Posterior vena cava (tissue), 2 donors: ENCODE measurements around the gene STOML1. TPM values are rescaled to one million over a fixed set of nuclear protein-coding genes. Genes with fewer than 3 reads are reported as not detected.

Experiments used
- DNase-seq: peaks from one replicate; pipeline ENCODE4 v3.0.0-alpha.2; 2020; ENCODE audit warnings: low spot score
- intact Hi-C, 2 donors: fragments of 100-400 bp; cut with DNase I; formaldehyde crosslinking; loops; one replicate each; pipeline versions ENCODE4 v1.14.1 to v1.14.2; 2022 to 2023
- total RNA-seq, 2 donors: library from RNA; stranded (reverse); fragmentation: NEBNext Ultra II Directional; extraction: Animal tissue kit (Norgen Biotek cat#: 25700); gene quantifications; one replicate each; pipeline ENCODE4 v1.2.1, GENCODE V29; 2021
- donor health status: DM: yes; HTN: yes; CAD: no.
- donor health status: DM: yes; HTN: yes; CAD: no.

STOML1 gene
- total RNA-seq, 2 donors from 2014 or later: 17.3 to 20.1 TPM

DNA sequence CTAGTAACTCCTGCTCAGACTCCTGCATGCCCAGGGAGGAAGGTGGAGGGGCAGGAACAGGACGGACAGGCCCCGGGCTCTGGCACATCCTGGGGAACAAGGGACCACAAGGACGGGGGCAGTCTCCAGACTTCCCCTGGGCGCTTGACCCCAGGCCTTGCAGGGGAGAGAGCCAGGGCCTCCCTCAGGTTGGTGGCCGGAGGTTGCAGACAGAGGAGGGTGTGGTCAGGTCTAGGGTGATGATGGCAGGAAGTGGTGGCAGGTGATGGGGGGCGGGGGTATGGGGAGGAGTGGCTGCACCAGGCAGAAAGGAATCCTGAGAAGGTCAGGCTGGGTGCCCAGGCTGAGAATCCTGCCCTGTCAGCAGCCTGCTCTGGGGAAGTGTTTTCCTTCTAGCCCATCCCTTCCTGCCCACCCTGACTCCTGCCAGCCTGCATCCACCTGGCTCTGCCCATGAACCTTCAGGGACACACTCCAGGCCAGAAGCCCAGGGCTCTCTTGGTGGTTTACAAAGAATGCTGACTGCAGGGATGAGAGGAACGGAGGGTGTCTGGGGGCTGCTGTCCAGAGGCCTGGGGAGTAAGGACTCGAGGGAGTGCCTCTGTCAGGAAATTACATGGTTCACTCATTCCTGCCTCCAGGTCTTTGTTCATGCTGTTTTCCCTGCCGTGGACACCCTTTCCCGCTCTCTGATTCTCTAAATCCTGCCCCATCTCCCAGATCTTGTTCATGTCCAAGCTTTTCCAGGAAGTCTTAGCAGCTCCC is 50.0 kb downstream of the STOML1 start:
- intact Hi-C loops: no loop called here
- peak; percentile 68 for DNase-seq

GRCh38 chr15:73941449-73941848 is 50.6 kb downstream of the STOML1 start:
- DNase-seq: peak; percentile 60
- intact Hi-C loops: no loop called here

DNA sequence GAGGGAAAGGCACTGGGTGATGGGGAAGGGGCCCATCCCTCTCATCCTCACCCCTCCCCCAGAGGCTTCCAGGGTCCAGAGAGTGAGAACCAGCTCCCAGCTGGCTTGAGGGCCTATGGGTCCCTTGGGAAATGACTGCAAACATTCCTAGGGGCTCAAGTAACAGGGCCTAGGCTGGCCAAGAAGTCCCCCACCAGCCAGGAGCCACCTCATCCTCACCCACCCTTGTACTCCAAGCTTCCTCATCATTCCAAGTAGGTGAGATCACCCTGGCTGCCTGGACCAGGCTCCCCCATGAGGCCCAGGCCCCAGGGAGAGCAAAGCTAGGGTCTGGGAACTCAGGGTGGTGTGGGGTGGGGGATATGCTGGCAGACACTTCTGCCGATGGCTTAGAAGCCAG is 51.1 kb downstream of the STOML1 start:
- DNase-seq: peak; percentile 84
- intact Hi-C loops: no loop called here

- intact Hi-C loops: no loop called here
- DNase-seq: peak; percentile 56
Measured at GRCh38 chr15:73940061-73940981, 51.8 kb downstream of the STOML1 start.

DNA sequence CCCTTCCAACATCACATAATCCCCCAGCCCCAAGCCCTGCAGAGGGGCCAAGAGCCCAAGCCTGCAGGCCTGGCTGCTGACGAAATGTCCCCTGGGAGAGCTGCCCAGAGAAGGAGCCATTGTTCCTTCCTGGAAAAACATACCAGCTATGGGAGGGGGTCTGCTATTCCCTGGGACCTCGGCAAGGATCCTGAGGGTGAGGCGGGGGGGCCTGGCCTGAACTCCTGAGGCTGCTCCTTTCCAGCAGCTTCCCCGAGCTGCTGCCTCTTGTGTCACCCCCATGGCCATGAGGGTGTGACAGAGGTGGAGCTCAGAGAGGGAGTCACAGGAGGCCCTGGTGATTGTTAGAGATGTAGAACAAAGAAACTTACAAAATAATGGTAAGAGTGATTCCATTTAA is 53.0 kb downstream of the STOML1 start:
- intact Hi-C loops: loop anchor here in 1 of 2 donors (5.0 kb wide), 1 partner anchor 668 kb away; no protein-coding TSS in a partner anchor
- peak; percentile 58 for DNase-seq

DNA sequence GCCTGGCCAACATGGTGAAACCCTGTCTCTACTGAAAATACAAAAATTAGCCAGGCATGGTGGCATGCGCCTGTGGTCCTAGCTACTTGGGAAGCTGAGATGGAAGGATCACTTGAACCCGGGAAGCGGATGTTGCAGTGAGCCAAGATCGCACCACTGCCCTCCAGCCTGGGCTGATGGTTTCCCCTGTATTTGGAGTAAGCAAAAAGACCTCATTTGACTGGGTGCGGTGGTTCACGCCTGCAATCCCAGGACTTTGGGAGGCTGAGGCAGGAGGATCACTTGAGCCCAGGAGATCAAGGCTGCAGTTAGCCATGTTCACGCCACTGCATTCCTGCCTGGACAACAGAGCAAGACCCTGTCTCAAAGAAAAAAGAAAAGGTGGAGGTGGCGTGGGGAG is 53.6 kb downstream of the STOML1 start:
- intact Hi-C loops: loop anchor here in 1 of 2 donors (5.0 kb wide), 1 partner anchor 669 kb away; no protein-coding TSS in a partner anchor
- peak; percentile 47 for DNase-seq

DNA sequence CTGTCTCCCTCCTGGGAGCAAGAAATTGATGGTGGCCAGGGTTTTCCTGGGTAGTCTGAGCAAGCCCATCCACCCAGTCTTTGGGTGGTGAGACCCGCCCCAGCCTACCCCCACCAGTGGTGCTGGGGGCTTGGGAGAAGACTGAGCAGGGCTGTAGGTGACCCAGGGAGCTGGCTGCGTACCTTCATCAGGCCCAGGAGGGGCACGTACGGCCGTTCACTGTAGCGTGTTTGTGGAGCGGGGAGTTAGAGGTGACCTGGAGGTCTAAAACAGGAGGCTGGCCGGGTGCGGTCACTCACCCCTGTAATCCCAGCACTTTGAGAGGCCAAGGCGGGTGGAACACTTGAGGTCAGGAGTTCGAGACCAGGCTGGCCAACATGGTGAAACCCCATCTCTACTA is 54.4 kb downstream of the STOML1 start:
- peak; percentile 35 for DNase-seq
- intact Hi-C loops: loop anchor here in 1 of 2 donors (5.0 kb wide), 1 partner anchor 670 kb away; no protein-coding TSS in a partner anchor

GRCh38 chr15:73937296-73937695 is 54.8 kb downstream of the STOML1 start:
- intact Hi-C loops: loop anchor here in 1 of 2 donors (5.0 kb wide), 1 partner anchor 670 kb away; no protein-coding TSS in a partner anchor
- peak; percentile 64 for DNase-seq

DNA sequence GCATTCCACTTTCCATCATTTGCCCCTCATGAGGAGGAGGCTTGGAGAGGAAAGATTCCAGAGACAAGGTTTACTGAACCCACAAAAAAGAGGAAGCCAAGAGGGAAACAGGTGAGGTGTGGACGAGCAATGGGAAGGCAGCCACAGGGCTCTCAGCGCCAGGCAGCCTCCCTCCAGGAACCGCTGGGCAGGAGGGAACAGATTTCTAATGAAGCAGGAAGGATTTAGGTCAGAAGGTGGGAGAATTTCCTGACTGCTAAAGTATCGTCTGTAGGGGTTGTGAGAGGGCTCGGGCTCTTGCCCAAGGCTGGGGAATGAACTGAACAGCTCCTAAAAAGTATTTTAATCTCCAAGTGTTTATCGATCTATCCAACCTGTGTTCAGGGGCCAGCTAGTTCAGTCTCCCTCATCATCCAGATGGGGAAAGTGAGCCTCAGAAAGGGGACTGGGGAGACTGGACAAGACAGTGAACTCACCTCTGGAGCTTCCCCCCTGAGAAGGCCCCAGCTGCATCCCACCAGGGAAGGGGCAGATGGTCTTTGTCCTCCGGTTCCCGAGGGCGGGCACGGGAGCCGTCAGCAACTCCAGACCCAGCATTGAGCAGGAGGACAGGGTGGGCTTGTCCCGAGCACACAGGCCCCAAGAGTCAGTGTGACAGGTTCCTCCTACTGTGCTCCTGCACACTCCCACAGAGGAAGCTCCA is 55.4 kb downstream of the STOML1 start:
- peak; percentile 67 for DNase-seq
- intact Hi-C loops: loop anchor here in 1 of 2 donors (5.0 kb wide), 1 partner anchor 671 kb away; no protein-coding TSS in a partner anchor

DNA sequence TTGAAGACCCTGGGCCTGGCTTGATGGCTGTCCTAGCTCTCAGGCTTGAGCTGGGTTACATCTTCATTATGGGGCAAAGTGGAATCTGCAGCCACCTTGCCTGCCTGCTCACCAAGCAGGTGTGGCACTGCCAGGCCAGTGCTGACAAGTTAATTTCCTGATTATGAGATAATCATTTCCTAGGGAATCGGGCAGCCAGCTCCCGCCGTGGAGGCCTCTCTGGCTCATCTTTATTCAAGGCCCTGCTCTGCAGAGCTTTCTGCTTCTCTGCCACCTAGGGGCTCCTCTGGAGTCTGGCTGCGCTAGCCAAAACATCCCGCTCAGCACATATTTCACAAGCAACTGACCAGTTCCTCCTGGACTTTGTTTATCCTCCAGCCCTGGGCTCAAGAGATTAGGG is 55.9 kb downstream of the STOML1 start:
- DNase-seq: peak; percentile 82
- intact Hi-C loops: loop anchor here in 1 of 2 donors (5.0 kb wide), 1 partner anchor 671 kb away; no protein-coding TSS in a partner anchor

DNA sequence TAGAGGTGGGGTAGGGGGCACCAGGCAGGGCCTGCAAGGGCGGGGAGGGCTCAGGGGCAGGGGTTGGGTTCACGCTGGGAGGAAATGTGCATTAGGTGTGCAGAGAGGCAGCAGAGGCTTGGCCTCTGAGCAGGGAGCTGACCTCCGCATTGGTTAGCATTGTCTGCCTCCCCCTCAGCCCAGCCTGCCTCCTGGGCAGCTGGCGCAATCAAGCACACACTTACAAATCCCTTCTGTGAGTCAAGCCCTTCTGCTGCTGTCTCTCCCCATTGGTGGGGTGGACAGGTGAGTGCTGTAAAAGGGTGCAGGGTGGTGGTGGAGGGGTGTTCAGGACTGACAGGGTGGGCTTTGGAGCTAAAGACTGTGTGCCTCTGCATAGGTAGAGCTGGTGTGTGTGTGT is 56.5 kb downstream of the STOML1 start:
- peak; percentile 31 for DNase-seq
- intact Hi-C loops: loop anchor here in 1 of 2 donors (5.0 kb wide), 1 partner anchor 672 kb away; no protein-coding TSS in a partner anchor

- DNase-seq: peak; percentile 34
- intact Hi-C loops: no loop called here
Measured at GRCh38 chr15:73934281-73934680, 57.8 kb downstream of the STOML1 start.

- intact Hi-C loops: no loop called here
- DNase-seq: peak; percentile 9
Measured at GRCh38 chr15:73932381-73933191, 59.5 kb downstream of the STOML1 start.

GRCh38 chr15:73931441-73931840 is 60.7 kb downstream of the STOML1 start:
- peak; percentile 67 for DNase-seq
- intact Hi-C loops: no loop called here

- DNase-seq: peak; percentile 94
- intact Hi-C loops: no loop called here
Measured at GRCh38 chr15:73930790-73931281, 61.3 kb downstream of the STOML1 start.

DNA sequence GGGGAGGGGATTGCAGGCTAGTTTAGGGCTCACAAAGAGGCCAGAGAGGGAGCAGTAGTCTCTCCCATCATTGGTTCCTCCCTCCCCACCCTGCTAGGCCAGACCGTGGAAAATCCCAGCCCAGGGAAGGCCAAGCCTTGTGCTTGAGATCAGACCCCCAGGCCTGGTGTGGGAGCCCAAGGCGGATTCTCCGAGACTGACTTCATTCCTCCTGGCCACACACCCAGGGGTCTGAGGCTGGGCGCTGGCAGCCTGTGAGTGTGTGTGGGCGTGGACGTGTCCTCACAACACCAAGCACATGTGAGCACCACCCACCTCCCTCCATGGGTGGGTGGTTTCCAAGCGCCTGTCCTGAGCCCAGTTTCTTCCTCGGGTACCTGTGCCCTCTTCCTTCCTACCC is 61.7 kb downstream of the STOML1 start:
- peak; percentile 94 for DNase-seq
- intact Hi-C loops: no loop called here

DNA sequence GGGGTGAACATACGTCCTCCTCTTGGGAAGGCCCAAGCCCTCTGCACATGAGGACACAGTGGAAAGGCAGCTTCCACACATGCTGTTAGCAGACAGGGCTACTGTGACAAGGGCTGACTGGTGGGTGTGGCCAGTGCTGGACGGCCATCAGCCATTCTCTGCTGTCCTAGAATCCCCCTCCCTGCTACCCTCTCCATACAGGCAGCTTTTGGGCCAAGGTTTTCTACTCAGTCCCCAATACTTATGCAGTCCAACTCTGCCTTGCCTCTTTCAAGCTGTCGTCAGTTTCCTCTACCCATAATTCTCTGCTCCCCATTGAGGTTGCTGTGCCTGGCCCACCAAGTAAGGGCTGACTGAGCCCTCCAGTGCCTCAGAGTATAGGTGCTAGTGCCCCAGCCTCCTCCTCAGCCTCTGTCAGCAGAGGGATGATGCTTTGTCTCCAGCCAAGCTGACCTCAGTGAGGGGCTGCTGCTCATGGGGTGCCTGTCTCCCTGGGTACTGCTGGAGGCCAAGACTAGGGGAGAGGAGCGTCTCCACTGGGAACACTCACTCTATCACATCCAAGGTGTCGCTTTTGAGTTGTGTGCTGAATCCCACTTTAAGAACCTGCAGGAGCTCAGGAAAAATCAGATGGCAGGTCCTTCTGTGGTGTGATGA is 63.0 kb downstream of the STOML1 start:
- DNase-seq: no peak
- intact Hi-C loops: loop anchor here in 1 of 2 donors (10.0 kb wide), 1 partner anchor 234 kb away; no protein-coding TSS in a partner anchor
